ENCODE data around the gene OXCT1. TPM values are rescaled to one million over a fixed set of nuclear protein-coding genes. Genes with fewer than 3 reads are reported as not detected.

Gene OXCT1
- total and polyA plus RNA-seq, 2 of the 4 experiments (the other 2 are of a cell fraction): 14.2 to 16.3 TPM

DNA sequence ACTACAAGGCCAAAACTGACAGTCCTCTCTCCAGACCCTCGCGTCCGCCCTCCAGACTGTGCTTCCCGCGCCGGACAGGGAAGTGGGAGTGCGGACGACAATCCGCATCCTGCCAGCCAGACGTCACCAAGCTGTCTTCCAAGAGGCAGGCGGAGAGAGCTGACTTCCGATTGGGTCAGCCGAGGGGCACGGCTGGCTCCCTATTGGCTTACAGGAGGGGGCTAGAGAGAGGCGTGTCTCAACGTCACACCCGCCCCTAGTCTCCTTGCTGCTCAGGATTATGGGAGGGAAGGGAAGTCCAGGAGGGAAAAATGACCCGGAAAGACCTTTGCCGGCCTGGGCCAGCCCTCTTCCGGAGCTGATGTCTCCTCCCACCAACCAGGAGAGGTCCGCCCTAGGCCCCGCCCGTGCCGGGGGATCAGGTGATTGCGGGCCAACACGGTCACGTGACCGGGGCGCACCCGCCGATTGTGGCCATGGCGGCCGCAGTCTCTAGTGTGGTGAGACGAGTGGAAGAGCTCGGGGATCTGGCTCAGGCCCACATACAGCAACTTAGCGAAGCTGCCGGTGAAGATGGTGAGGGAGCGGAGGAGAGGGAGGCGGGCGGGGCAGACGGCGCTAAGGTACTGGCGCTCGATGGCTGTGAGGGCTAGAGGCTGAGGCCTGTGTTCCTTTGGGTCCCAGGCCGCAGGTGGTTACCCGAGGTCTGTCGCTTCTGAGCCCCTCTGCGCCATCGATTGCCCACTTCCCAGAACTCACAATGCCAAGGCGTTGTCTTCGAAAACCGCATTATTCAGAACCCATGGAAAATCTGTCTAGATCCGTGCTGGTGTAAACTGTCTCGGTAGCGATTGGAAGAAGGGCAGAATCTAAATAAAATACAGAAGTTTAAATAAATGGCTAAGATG lies 33.9 kb upstream of the OXCT1 start, which contains the start of gene RIMOC1 (continued):
- peak; percentile 55; the same call in 1 of the 2 replicates for TF ChIP-seq MAZ (IDR thresholded peaks at IDR 0.05; ENCODE audit: borderline replicate concordance, low read depth, low read length)
- no peak for TF ChIP-seq RCOR1 (IDR thresholded peaks at IDR 0.05; ENCODE audit: insufficient replicate concordance, low read length)
- TF ChIP-seq MAFK (IDR thresholded peaks at IDR 0.05; ENCODE audit: low read depth, low read length): no peak
- peak; percentile 95 for TF ChIP-seq BHLHE40 (IDR thresholded peaks at IDR 0.05; ENCODE audit: low read depth, low read length)
